Keratinocyte (primary cell): ENCODE results near the gene ZSCAN30.

ENCODE experiments used
- CTCF ChIP-seq, 3 experiments: IDR thresholded peaks in 1 of 3; conservative IDR thresholded peaks in 1 of 3; optimal IDR thresholded peaks in 1 of 3; 2 replicates in 2 of 3; 3 replicates in 1 of 3; pipeline versions ENCODE3 to v1.5.1; 2011; ENCODE audit warnings: low read length in 3 of 3, mild to moderate bottlenecking in 3 of 3, moderate library complexity in 2 of 3, control low read depth in 1 of 3, inconsistent platforms in 1 of 3; ENCODE audit not compliant: insufficient read depth in 2 of 3; ENCODE audit errors: extremely low read depth in 1 of 3
- EZH2 ChIP-seq: IDR thresholded peaks from one replicate; pipeline ENCODE4 v1.6.1; 2012; ENCODE audit warnings: inconsistent platforms, mild to moderate bottlenecking, low read length, moderate library complexity

DNA sequence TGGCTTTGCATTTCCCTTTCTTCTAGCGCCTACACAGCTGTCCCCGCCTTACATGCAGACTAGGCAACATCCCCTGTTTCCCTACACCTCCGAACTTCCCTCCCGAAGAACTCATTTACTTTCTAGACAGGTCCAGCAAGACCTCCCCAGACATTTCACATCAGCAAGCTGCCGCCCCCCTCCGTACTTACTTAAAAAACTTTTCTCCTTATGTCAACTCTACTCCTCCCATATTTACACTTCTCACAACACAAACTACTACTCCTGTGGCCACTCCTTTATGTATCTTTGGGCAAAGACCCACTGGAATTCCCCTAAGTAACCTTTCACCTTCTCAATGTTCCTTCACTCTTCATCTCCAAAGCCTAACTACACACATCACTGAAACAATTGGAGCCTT lies 69.6 kb downstream of the ZSCAN30 start:
- TF ChIP-seq EZH2 (no peak), CTCF (optimal IDR thresholded peaks at IDR 0.05 in 1 of 3, IDR thresholded peaks at IDR 0.05 in 1 of 3, conservative IDR thresholded peaks at IDR 0.05 in 1 of 3; ENCODE audit: extremely low read depth in 1 of 3, insufficient read depth in 2 of 3, low read length in 3 of 3) (no peak)
